UCSD-AML1 (cell line): ENCODE data around the gene TBPL1.
A peak's percentile ranks its signal among the peaks of the same experiment; 100 is the strongest.

Experiments
- DNase-seq: peaks from one replicate; lab custom pipeline; 2025; ENCODE audit not compliant: unreplicated experiment; lab: John Stamatoyannopoulos, UW

The TBPL1 gene

DNA sequence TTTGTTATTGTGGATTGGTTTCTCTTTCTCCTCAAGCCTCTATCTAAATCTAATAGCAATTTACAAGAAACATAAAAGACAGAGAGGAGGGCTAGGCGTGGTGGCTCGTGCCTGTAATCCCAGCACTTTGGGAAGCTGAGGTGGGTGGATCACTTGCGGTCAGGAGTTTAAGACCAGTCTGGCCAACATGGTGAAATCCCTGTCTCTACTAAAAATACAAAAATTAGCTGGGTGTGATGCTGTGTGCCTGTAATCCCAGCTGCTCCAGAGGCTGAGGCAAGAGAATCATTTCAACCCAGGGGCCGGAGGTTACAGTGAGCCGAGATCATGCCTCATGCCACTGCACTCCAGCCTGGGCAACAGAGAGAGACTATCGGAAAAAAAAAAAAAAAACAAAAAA is 52.8 kb downstream of the TBPL1 start:
- DNase-seq, result no peak

DNA sequence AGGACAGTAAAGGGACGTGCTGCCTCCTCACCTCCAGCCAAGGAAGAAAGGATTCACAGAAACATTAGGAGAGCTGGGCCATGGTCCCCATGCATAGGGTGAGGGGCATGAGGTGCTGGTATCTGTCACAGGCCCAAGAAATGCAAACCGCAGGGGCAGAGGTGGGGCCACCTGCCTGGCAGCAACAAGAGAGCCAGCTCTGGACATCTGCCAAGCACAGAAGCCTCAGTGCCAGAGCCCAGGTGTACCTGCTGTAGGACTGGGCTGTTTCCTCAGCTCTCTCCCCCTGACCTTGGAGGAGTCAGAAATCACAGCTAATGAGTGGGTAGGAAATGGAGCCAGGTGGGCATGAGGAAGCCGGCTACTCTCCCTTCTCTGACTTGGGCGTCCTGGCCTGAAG is 54.1 kb downstream of the TBPL1 start:
- DNase-seq, result no peak

GRCh38 chr6:134009876-134010275 is 56.9 kb downstream of the TBPL1 start:
- no peak for DNase-seq

GRCh38 chr6:134010400-134010799 is 57.4 kb downstream of the TBPL1 start:
- DNase-seq, result no peak

- no peak for DNase-seq
Measured at GRCh38 chr6:134010974-134011373, 58.0 kb downstream of the TBPL1 start.

- no peak for DNase-seq
Measured at GRCh38 chr6:134014588-134015137, 61.6 kb downstream of the TBPL1 start.

GRCh38 chr6:134015719-134016557 is 62.9 kb downstream of the TBPL1 start:
- DNase-seq, result no peak

- DNase-seq, result no peak
Measured at GRCh38 chr6:134016558-134016814, 63.5 kb downstream of the TBPL1 start.

GRCh38 chr6:134020071-134020470 is 67.0 kb downstream of the TBPL1 start:
- DNase-seq, result no peak

- DNase-seq, result no peak
Measured at GRCh38 chr6:134020543-134020942, 67.5 kb downstream of the TBPL1 start.

DNA sequence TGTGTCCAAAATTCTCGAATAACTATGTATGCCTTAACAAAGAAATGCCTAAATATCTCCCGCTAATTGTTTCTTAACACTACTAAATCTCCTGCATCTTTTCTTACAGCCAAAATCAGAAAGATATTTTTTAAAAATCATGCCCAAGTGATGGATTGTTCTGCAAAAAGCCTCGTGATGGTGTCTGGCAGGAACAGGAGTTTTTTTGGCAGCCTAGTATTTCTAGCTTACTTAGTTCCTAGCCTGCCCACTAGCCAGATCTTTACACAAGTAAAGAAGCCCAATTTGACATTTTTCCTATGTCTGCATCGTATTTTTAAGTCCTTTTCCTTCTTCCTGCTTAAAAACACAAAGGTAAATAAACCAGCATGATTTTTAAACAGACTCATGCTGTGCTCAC is 67.9 kb downstream of the TBPL1 start:
- no peak for DNase-seq

DNA sequence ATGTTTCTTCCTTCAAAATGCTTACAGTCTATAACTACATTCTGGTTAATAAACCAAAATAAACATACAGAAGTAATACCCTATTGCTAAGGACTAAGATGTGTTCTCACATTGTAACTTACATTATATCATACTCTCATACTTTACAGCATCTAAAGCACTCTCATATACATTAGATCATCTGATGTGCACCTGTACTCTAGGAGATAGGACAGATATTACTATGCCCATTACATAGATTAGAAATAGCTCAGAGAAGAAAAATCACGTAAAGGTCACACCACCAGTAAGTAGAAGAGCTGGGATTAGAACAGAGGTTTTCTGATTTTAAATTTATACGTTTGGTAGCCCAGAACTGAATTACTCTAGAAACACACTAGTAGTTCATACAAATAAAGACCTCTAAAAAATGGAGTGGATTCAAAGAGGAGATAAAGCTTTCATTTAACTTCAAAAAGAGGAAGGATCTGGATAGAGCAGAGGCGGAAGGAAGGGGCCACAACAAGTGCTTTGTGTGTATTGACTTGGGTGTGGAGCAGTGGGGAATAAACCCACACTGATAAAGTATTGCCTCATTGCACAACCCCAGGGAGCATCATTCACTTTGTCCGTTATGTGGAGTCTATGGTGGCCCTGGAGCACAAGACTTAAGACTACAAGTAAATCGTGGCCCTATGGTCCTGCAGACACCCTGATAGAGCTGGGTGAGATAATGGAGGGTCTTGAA is 68.5 kb downstream of the TBPL1 start:
- peak; percentile 30 for DNase-seq

- no peak for DNase-seq
Measured at GRCh38 chr6:134022650-134023049, 69.6 kb downstream of the TBPL1 start.

DNA sequence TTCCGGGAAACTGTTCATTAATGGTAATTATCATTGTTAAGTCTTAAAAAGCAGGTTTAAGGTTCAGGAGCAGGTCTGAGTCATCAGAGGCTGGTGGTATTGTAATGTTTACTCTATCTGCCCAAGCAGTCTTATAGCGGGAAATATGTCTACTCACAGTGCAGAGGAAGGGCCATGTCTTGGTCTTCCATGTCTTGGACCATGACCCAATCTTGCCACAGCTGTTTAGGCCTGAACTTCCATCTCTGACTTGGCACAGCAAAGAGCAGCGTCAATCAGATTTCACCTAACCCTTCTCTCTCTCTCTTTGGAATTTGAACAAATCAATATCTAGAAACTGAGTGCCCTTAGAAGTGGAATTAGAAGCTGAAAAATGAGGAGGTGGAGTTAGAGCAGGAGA is 73.6 kb downstream of the TBPL1 start:
- no peak for DNase-seq

GRCh38 chr6:134028438-134028837 is 75.4 kb downstream of the TBPL1 start:
- DNase-seq, result no peak

DNA sequence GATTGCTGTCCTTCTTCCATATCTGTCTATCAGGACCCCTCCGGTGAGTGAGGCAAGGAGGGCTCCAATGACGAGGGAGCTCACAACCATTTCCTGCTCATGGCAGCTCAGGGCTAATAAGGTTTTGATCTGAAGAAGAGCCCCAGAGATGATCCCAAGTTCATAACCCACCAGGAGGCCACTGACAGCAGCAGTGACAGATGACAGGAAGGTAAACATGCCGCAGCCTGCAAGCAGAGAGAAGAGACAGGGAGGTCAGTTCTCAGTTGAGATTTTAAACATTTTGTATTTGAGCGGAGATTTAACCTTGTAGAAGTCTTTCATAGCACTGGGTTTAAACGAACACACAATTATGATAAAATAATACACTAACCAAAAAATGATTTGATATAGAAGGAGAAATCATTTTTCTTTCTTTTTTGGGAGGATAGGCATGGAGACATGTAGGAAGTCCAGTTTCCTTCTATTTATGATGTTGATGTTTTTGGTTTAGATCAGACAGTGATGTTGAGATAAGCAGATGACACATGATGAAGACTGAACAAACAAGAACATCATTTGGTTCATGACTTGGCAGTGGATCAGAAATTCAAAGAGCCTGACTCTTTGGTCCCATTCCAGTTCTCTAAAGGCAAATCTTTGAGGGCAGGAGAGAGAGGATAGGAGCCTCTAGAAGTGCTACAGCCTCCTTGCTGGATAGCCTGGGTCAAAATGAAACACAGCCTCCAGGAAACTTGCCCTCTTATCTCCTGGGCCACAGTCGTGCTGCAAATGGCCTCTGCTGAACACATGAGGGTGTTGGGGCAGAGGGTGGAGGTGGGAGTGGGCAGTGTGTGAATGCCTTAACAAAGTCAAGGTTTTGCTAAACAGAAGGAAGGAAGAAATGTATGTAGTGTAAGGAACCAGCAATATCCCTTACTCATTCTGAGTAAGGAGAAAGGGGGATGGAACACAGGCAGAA is 76.8 kb downstream of the TBPL1 start:
- no peak for DNase-seq

- no peak for DNase-seq
Measured at GRCh38 chr6:134031696-134032255, 78.8 kb downstream of the TBPL1 start.

GRCh38 chr6:134034478-134034877 is 81.5 kb downstream of the TBPL1 start:
- no peak for DNase-seq

GRCh38 chr6:134034961-134035822 is 82.2 kb downstream of the TBPL1 start:
- DNase-seq, result no peak

GRCh38 chr6:134035823-134036296 is 82.8 kb downstream of the TBPL1 start:
- DNase-seq, result no peak
